ENCODE results near the gene RAB27B. TPM values are rescaled to one million over a fixed set of nuclear protein-coding genes. Genes with fewer than 3 reads are reported as not detected.

Gene RAB27B
- total RNA-seq, 4 donors from 2014 or later: under 0.01 to 51.2 (median 3.3) TPM

GRCh38 chr18:54882318-54882717, 54.0 kb downstream of the RAB27B start:
- intact Hi-C loops (cut with DNase I; ENCODE audit: low total_unique reads): no loop called here
- no peaks in the 10 kb centered on the region for H3K4me1 ChIP-seq
- H3K36me3 ChIP-seq: no peaks in the 10 kb centered on the region
- no peak overlapping the region for H3K4me3 ChIP-seq
- TF ChIP-seq POLR2A (IDR thresholded peaks at IDR 0.05) (no peak), CTCF (IDR thresholded peaks at IDR 0.05) (no peak)
- H3K27me3 ChIP-seq: no peaks in the 10 kb centered on the region
- H3K9me3 ChIP-seq: no peaks in the 10 kb centered on the region
- DNase-seq: no peak
- H3K27ac ChIP-seq: no peak overlapping the region

- DNase-seq: no peak
- Histone ChIP-seq H3K36me3 (no peaks in the 10 kb centered on the region), H3K4me3 (no peak overlapping the region), H3K27ac (no peak overlapping the region), H3K4me1 (no peaks in the 10 kb centered on the region), H3K27me3 (no peaks in the 10 kb centered on the region), H3K9me3 (no peaks in the 10 kb centered on the region)
- TF ChIP-seq POLR2A (IDR thresholded peaks at IDR 0.05) (no peak), CTCF (IDR thresholded peaks at IDR 0.05) (no peak)
- intact Hi-C loops (cut with DNase I; ENCODE audit: low total_unique reads): no loop called here
Observed at GRCh38 chr18:54883816-54884604, 55.7 kb downstream of the RAB27B start.

GRCh38 chr18:54888378-54888777, 60.1 kb downstream of the RAB27B start:
- DNase-seq: no peak
- TF ChIP-seq CTCF (IDR thresholded peaks at IDR 0.05): no peak
- no peak for TF ChIP-seq POLR2A (IDR thresholded peaks at IDR 0.05)
- Histone ChIP-seq H3K9me3 (no peaks in the 10 kb centered on the region), H3K27ac (no peak overlapping the region), H3K4me1 (no peaks in the 10 kb centered on the region), H3K27me3 (no peaks in the 10 kb centered on the region), H3K36me3 (no peaks in the 10 kb centered on the region), H3K4me3 (no peak overlapping the region)
- intact Hi-C loops (cut with DNase I; ENCODE audit: low total_unique reads): no loop called here

- H3K4me1 ChIP-seq: no peaks in the 10 kb centered on the region
Observed at GRCh38 chr18:54888933-54889332, 60.7 kb downstream of the RAB27B start.

GRCh38 chr18:54899500-54899899, 71.2 kb downstream of the RAB27B start:
- Histone ChIP-seq H3K36me3 (no peaks in the 10 kb centered on the region), H3K27me3 (no peaks in the 10 kb centered on the region), H3K4me3 (no peak overlapping the region), H3K9me3 (no peaks in the 10 kb centered on the region), H3K27ac (no peak overlapping the region), H3K4me1 (no peaks in the 10 kb centered on the region)
- DNase-seq: no peak
- intact Hi-C loops (cut with DNase I; ENCODE audit: low total_unique reads): no loop called here
- TF ChIP-seq CTCF (IDR thresholded peaks at IDR 0.05): no peak
- no peak for TF ChIP-seq POLR2A (IDR thresholded peaks at IDR 0.05)

More at GRCh38 chr18:54888933-54889332, 60.7 kb downstream of the RAB27B start:
- H3K36me3 ChIP-seq: no peaks in the 10 kb centered on the region
- intact Hi-C loops (cut with DNase I; ENCODE audit: low total_unique reads): no loop called here
- H3K27me3 ChIP-seq: no peaks in the 10 kb centered on the region
- TF ChIP-seq POLR2A (IDR thresholded peaks at IDR 0.05): no peak
- H3K9me3 ChIP-seq: no peaks in the 10 kb centered on the region
- no peak overlapping the region for H3K4me3 ChIP-seq
- no peak for DNase-seq
- no peak overlapping the region for H3K27ac ChIP-seq

All from uterus (tissue), 4 donors.